Right renal pelvis (tissue), 4 donors: Measurements from ENCODE around the gene VAV3. TPM values are rescaled to one million over a fixed set of nuclear protein-coding genes. Genes with fewer than 3 reads are reported as not detected.

ENCODE experiments used
- DNase-seq, 4 donors: peaks; one replicate each; pipeline ENCODE4 v3.0.0-alpha.2; 2013; ENCODE audit warnings: low read depth in 4 of 4, low spot score in 3 of 4, missing footprints in 1 of 4
- polyA plus RNA-seq, 4 donors: library from polyadenylated mRNA; unstranded; fragments of 120-200 nt; gene quantifications; one replicate each; pipeline ENCODE4 v1.2.1, GENCODE V29; 2013; ENCODE audit not compliant: insufficient read length in 4 of 4

Gene VAV3
- polyA plus RNA-seq, 4 donors = 129 to 151 (median 145) TPM

GRCh38 chr1:107525145-107525544 lies 439.8 kb downstream of the VAV3 start:
- DNase-seq = no peak

GRCh38 chr1:107524301-107524700 lies 440.7 kb downstream of the VAV3 start:
- DNase-seq = no peak

- no peak for DNase-seq
Measured at GRCh38 chr1:107523736-107524135, 441.2 kb downstream of the VAV3 start.

GRCh38 chr1:107523061-107523460 lies 441.9 kb downstream of the VAV3 start:
- DNase-seq = no peak

Other genes with a start within 250 kb of the VAV3 start
- gene SLC25A24, start 235.2 kb upstream of the VAV3 start, polyA plus RNA-seq = 10 to 100 TPM; 55.3 to 69.8 (median 67.1) TPM